ENCODE data around the gene SGSM2.
"Not testable (repeated sequence)": the region's sequence is repeated elsewhere in the genome, so short reads cannot be mapped to it uniquely, and the experiment has no call there.

Gene SGSM2

GRCh38 chr17:2336852-2337543 is at the start of gene SGSM2:
Gene SGSM2 (plus strand): TSS chr17:2337501. CDS start chr17:2337689, 188 bp downstream.
- peak; percentile 35 to 61 for DNase-seq (ENCODE audit: low read depth in 1 of 2, low spot score in 1 of 2)

- no peak for DNase-seq (ENCODE audit: low read depth in 1 of 2, low spot score in 1 of 2)
These were observed 47.3 kb upstream of the SGSM2 start for GRCh38 chr17:2289878-2290478.

- no peak for DNase-seq (ENCODE audit: low read depth in 1 of 2, low spot score in 1 of 2)
These were observed 45.2 kb upstream of the SGSM2 start for GRCh38 chr17:2292100-2292499.

DNA sequence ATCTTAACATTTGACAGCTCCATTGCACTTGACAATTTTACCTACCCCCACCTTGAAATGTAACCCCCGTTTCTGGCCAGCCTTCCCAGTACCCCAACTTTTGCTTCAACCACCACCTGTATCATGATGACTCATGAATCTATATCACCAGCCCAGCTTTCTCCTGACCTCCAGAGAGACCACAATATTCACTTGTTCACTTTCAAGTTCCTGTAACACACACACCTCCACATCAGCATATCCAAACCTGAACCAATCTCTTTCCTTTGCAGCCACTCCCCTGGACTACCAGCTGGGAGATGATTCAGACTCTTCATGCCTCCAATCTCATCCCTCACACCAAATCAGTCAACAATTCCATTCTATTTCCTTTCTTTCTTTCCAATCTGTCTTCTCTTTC is 41.7 kb upstream of the SGSM2 start:
- no peak for DNase-seq (ENCODE audit: low read depth in 1 of 2, low spot score in 1 of 2)

- DNase-seq (ENCODE audit: low read depth in 1 of 2, low spot score in 1 of 2), result no peak
These were observed 40.3 kb upstream of the SGSM2 start for GRCh38 chr17:2297023-2297422.

GRCh38 chr17:2299136-2299535 is 38.2 kb upstream of the SGSM2 start:
- DNase-seq (ENCODE audit: low read depth in 1 of 2, low spot score in 1 of 2), result no peak

DNA sequence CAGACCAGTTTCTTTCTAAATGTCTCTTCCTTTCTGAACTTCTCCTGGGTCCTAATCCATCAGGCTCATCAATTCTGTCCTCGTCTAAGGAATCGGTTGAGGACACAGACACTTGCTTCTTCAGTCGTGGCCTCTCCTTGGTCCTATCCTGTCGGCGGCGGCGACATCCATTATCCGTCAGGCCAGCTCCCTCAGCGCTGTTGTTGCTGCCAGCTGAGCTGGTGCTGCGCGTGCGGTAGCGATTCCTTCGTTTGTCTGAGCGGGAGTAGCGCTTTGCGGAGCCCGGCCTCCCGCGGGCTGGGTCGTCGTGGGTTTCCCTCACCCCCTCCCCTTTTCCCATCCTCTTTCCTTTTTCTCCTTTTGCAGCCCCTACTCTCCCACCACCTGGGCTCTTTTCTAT is 37.5 kb upstream of the SGSM2 start:
- DNase-seq (ENCODE audit: low read depth in 1 of 2, low spot score in 1 of 2), result no peak

DNA sequence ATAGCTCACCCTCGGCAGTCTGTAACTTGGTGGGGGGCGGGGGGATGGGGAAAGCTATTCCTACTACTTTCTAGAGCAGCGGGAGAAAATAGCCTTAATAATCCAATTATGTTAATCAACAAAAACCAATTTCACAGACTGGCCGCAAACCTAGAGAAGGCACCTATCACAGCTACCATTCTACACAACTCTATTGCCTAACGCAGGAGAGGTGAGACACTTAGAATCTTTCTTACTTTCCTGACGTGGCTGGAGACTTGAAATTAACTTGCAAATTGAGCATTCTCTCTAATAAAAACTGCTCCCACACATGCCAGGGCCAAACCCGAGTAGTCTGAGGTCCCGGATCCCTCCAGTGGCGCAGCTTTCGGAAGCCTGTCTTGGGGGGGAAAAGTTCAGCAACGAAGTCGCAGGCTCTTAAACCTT is 34.5 kb upstream of the SGSM2 start:
- DNase-seq (ENCODE audit: low read depth in 1 of 2, low spot score in 1 of 2), result no peak

GRCh38 chr17:2303204-2304188 is 33.8 kb upstream of the SGSM2 start, which contains the start of the genes SMG6 and SRR:
Gene SMG6 (minus strand): TSS chr17:2303785. CDS start chr17:2303720, 65 bp downstream.
Gene SRR (plus strand): TSS chr17:2303950. CDS start chr17:2315561, 11,611 bp downstream.
- DNase-seq (ENCODE audit: low read depth in 1 of 2, low spot score in 1 of 2), result peak; percentile 93 to 94

- DNase-seq (ENCODE audit: low read depth in 1 of 2, low spot score in 1 of 2), result no peak
These were observed 32.4 kb upstream of the SGSM2 start for GRCh38 chr17:2304931-2305330.

GRCh38 chr17:2309338-2310154 is 27.8 kb upstream of the SGSM2 start:
- no peak for DNase-seq (ENCODE audit: low read depth in 1 of 2, low spot score in 1 of 2)

DNA sequence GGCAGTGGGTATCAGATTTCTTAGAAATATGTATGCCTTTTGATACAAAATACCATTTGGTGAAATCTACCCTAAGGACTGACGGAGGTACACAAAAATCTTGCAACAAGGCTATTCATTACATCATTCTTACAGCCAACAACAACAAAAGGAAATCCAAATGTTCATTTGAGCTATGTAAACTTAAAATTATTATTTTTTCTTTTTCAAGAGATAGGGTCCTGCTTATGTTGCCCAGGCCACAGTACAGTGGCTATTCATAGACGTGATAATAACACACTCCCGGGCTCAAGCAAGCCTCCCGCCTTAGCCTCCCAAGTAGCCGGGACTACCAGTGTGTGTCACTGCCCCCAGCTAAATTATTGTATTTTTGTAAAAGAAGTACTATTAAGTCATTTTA is 24.6 kb upstream of the SGSM2 start:
- DNase-seq (ENCODE audit: low read depth in 1 of 2, low spot score in 1 of 2), result no peak

GRCh38 chr17:2316916-2317205 is 20.4 kb upstream of the SGSM2 start:
- DNase-seq (ENCODE audit: low read depth in 1 of 2, low spot score in 1 of 2), result not testable (repeated sequence)

GRCh38 chr17:2317796-2318195 is 19.5 kb upstream of the SGSM2 start:
- DNase-seq (ENCODE audit: low read depth in 1 of 2, low spot score in 1 of 2), result no peak

GRCh38 chr17:2319051-2319450 is 18.2 kb upstream of the SGSM2 start:
- DNase-seq (ENCODE audit: low read depth in 1 of 2, low spot score in 1 of 2), result no peak

GRCh38 chr17:2321399-2321798 is 15.9 kb upstream of the SGSM2 start:
- DNase-seq (ENCODE audit: low read depth in 1 of 2, low spot score in 1 of 2), result no peak

DNA sequence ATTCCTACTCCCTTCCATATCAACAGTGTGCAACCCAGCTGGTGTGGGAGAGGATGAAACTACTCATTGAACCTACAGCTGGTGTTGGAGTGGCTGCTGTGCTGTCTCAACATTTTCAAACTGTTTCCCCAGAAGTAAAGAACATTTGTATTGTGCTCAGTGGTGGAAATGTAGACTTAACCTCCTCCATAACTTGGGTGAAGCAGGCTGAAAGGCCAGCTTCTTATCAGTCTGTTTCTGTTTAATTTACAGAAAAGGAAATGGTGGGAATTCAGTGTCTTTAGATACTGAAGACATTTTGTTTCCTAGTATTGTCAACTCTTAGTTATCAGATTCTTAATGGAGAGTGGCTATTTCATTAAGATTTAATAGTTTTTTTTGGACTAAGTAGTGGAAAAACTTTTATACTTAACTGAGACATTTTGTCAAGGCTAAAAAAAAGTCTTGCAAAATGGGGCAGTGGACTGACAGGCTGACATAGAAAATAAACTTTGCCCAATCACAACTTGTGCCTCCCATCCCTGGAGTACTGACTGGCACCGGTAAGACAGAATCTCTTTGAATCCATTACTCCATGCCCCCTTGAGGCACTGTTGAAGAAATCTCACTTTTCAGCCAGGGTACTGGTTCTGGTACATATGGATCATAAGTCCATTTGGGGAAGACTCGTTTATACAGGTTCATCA is 13.5 kb upstream of the SGSM2 start:
- no peak for DNase-seq (ENCODE audit: low read depth in 1 of 2, low spot score in 1 of 2)

DNA sequence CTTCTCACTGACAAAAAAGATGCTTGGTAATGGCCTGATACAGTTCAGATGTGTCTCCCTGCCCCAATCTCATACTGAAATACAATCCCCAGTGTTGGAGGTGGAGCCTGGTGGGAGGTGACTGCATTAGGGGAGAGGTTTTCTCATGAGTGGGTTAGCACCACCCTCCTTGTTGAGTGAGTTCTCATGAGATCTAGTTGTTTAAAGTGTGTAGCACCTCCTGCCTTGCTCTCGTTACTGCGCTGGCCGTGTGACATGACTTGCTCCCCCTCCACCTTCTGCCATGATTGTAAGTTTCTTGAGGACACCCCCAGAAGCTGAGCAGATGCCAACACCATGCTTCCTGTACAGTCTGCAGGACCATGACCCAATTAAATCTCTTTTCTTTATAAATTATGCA is 6.0 kb upstream of the SGSM2 start:
- DNase-seq (ENCODE audit: low read depth in 1 of 2, low spot score in 1 of 2), result no peak

DNA sequence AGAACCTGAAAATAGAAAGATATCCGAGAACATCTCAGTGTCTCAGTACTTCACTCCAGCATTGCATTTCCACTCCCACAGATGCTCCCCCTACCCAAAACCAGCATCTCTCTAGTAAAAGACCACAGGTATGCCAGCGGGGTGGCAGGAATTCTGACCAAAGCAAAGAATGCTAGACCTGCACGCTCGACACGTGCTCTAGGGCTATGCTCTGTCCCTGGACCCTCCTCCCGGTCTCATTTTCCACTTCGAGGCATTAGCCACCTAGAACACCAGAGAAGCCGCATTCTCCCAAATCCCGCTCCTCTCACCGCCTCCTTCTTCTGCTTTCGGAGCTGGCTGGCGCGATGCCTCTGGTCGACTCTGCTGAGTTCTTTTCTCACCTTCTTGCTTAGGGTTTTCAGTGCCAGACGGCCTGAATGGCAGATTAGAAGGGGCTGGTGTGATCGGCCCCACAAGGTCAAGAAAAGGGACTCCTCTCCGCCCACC is 1.5 kb upstream of the SGSM2 start:
- DNase-seq (ENCODE audit: low read depth in 1 of 2, low spot score in 1 of 2), result no peak

DNA sequence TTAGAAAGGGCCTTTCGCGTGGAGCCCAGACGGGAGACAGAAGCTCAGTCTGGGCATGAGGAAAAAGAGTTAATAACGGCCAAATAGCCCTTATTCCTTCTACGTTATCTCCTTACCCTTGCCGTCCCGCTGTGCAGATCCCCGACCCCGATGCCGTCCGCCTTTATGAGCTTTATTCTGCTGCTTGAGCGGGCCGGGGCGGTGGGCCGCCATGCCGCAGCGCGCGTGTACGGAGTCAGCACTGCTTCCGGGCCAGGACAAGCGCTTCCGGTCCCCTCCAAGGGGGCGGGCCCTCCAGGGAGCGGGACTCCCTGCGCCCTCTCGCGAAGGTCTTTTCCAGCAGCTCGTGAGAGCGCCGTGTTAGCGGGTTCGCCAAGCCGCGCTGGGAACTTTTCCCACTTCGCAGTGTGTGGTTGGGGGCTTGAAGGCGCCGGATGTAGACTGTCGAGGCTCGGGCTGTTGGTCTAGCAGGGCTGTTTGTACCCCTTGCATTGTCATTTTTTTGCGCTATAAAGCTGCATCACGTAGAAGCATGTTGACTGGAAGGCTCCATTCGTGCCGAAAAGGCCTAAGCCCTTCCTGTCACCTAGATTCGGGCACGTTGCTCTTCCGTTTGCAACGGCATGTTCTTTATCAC is 968 bp upstream of the SGSM2 start, which contains the start of gene TSR1:
TSS of gene TSR1 (minus strand) at position 243 of the 637 bp plus-strand sequence. CDS start at position 213, 30 bp downstream.
- DNase-seq (ENCODE audit: low read depth in 1 of 2, low spot score in 1 of 2), result peak; percentile 74 to 84
